ENCODE results near the gene LRIG2.

- TF ChIP-seq CTCF (conservative IDR thresholded peaks at IDR 0.05 in 1 of 2, IDR thresholded peaks at IDR 0.05 in 1 of 2; ENCODE audit: low read depth in 1 of 2, low read length in 2 of 2) (no peak), EZH2 (IDR thresholded peaks at IDR 0.05; ENCODE audit: low read length, missing control alignments) (no peak)
These were observed 45.3 kb downstream of the LRIG2 start for GRCh38 chr1:113118266-113118665.
